HEK293 (cell line): ENCODE results near the gene TDRD1.

Experiments
- HOXA7 ChIP-seq: sonication (generic); formaldehyde crosslinking; IDR thresholded peaks from 2 replicates; pipeline ENCODE4 v1.8.1; 2022; ENCODE audit warnings: missing genetic modification reagents, borderline replicate concordance
- MZF1 ChIP-seq: fragments of 450-650 bp; formaldehyde crosslinking; IDR thresholded peaks from 2 replicates; pipeline ENCODE4 v1.5.1; 2017; ENCODE audit warnings: missing biosample characterization, missing genetic modification characterization, borderline replicate concordance
- REPIN1 ChIP-seq: fragments of 450-650 bp; formaldehyde crosslinking; IDR thresholded peaks from 2 replicates; pipeline ENCODE4 v1.5.1; 2017; ENCODE audit warnings: missing biosample characterization, missing genetic modification characterization, low read depth
- ZNF121 ChIP-seq: fragments of 450-650 bp; formaldehyde crosslinking; IDR thresholded peaks from 2 replicates; pipeline ENCODE4 v1.5.1; 2016; ENCODE audit warnings: missing biosample characterization, missing genetic modification characterization
- ZNF19 ChIP-seq: fragments of 450-650 bp; formaldehyde crosslinking; IDR thresholded peaks from 2 replicates; pipeline ENCODE4; 2016; ENCODE audit warnings: missing biosample characterization, missing genetic modification characterization, low read depth
- ZNF274 ChIP-seq, 2 experiments: fragments of 200-500 bp in 1 of 2; fragments of 450-650 bp in 1 of 2; sonication (Bioruptor generic) in 1 of 2; formaldehyde crosslinking in 1 of 2; IDR thresholded peaks; 2 replicates each; pipeline versions ENCODE4 v1.5.1 to v1.6.1; 2014 to 2016; ENCODE audit warnings: borderline replicate concordance in 1 of 2, inconsistent platforms in 1 of 2, low read length in 1 of 2, missing biosample characterization in 1 of 2, missing genetic modification characterization in 1 of 2
- ZNF670 ChIP-seq: fragments of 450-650 bp; formaldehyde crosslinking; IDR thresholded peaks from 2 replicates; pipeline ENCODE4 v1.5.1; 2016; ENCODE audit warnings: missing biosample characterization, missing genetic modification characterization, low read depth
- ZNF830 ChIP-seq: fragments of 450-650 bp; IDR thresholded peaks from 2 replicates; pipeline ENCODE4 v1.5.0; 2018; ENCODE audit warnings: missing biosample characterization, missing genetic modification characterization, low read depth, mild to moderate bottlenecking, moderate library complexity
- TF ChIP-seq, protein P1 (sequence below): fragments of 450-650 bp; formaldehyde crosslinking; IDR thresholded peaks from 2 replicates; pipeline ENCODE4 v1.5.1; 2016; ENCODE audit warnings: missing biosample characterization, missing genetic modification characterization
- TF ChIP-seq, protein P2 (sequence below): fragments of 450-650 bp; formaldehyde crosslinking; IDR thresholded peaks from 2 replicates; pipeline ENCODE4 v1.5.1; 2016; ENCODE audit warnings: missing biosample characterization, missing genetic modification characterization

DNA sequence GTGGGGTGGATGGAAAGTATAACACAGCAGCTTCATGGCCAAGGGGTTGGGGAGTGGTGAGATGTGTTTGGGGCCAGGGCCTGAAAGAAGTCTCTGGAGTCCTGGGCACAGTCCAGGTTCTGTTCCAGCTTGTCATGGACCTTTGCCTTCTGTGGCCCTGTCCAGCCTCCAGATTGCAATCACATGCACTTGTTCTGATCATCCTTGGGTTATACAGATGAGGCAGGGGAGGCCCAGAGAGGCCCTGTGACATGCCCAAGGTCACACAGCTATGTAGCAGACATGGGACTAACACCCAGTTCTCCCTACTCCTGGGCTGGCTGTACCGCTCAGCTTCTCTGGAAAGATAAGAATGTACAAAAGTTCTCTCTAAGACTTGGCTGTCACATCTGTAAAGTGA lies 71.6 kb downstream of the TDRD1 start:
- TF ChIP-seq, protein P1, sequence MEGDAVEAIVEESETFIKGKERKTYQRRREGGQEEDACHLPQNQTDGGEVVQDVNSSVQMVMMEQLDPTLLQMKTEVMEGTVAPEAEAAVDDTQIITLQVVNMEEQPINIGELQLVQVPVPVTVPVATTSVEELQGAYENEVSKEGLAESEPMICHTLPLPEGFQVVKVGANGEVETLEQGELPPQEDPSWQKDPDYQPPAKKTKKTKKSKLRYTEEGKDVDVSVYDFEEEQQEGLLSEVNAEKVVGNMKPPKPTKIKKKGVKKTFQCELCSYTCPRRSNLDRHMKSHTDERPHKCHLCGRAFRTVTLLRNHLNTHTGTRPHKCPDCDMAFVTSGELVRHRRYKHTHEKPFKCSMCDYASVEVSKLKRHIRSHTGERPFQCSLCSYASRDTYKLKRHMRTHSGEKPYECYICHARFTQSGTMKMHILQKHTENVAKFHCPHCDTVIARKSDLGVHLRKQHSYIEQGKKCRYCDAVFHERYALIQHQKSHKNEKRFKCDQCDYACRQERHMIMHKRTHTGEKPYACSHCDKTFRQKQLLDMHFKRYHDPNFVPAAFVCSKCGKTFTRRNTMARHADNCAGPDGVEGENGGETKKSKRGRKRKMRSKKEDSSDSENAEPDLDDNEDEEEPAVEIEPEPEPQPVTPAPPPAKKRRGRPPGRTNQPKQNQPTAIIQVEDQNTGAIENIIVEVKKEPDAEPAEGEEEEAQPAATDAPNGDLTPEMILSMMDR (tag by site-specific recombination): no peak
- TF ChIP-seq ZNF670 (tag by site-specific recombination) (no peak), REPIN1 (no peak), ZNF121 (tag by site-specific recombination) (no peak), ZNF830 (tag by site-specific recombination) (no peak), MZF1 (tag by site-specific recombination) (no peak), HOXA7 (CRISPR knock-in tag) (no peak), ZNF19 (tag by site-specific recombination) (no peak), ZNF274 (IDR thresholded peaks at IDR 0.05; ENCODE audit: low read length) (no peak), ZNF274 (tag by site-specific recombination; IDR thresholded peaks at IDR 0.05; ENCODE audit: borderline replicate concordance) (no peak)
- TF ChIP-seq, protein P2, sequence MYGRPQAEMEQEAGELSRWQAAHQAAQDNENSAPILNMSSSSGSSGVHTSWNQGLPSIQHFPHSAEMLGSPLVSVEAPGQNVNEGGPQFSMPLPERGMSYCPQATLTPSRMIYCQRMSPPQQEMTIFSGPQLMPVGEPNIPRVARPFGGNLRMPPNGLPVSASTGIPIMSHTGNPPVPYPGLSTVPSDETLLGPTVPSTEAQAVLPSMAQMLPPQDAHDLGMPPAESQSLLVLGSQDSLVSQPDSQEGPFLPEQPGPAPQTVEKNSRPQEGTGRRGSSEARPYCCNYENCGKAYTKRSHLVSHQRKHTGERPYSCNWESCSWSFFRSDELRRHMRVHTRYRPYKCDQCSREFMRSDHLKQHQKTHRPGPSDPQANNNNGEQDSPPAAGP (tag by site-specific recombination): no peak
